ENCODE results near the gene ACR. TPM values are rescaled to one million over a fixed set of nuclear protein-coding genes. Genes with fewer than 3 reads are reported as not detected.

ACR gene
- total RNA-seq, 1 experiment from 2014 or later, result not detected

DNA sequence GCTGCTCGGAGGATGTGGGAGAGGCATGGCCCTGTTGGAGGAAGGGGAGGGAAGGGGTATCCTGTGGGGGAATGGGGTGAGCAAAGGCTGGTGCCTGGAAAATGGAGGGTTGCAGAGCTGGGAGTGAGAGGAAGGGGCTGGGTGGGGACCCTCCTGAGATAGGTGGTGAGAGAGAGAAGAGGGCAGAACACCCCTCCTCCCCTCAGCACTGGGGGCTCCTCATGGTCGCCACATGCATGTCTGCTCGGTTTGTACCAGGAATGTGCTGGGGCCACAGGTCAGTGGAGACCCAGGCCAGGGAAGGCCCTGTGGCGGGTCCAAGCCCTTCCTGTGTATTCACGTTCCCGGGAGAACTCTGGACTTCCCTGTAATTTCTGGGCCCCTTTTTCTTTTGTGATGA lies 27.8 kb upstream of the ACR start:
- no peaks in the 10 kb centered on the region for H3K9me3 ChIP-seq (replicated peaks)
- no peak overlapping the region for H3K4me3 ChIP-seq
- no peak for DNase-seq
- no peaks in the 10 kb centered on the region for H3K4me1 ChIP-seq
- peaks cover 20% of the 10 kb centered on the region for H3K27me3 ChIP-seq
- H3K36me3 ChIP-seq, result no peaks in the 10 kb centered on the region
- H3K27ac ChIP-seq, result no peak overlapping the region

DNA sequence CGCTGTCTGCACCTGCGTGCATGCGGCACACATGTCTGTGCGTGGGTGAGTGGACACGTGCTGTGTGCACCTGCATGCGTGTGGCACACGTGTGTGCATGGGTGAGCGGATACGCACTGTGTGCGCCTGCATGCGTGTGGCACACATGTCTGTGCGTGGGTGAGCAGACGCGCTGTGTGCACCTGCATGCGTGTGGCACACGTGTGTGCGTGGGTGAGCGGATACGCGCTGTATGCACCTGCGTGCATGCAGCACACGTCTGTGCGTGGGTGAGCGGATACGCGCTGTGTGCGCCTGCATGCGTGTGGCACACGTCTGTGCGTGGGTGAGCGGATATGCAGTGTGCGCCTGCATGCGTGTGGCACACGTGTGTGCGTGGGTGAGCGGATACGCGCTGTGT lies 27.1 kb upstream of the ACR start:
- Histone ChIP-seq H3K36me3 (no peaks in the 10 kb centered on the region), H3K27ac (no peak overlapping the region), H3K27me3 (peaks cover 20% of the 10 kb centered on the region), H3K4me3 (no peak overlapping the region), H3K4me1 (no peaks in the 10 kb centered on the region), H3K9me3 (replicated peaks) (no peaks in the 10 kb centered on the region)
- no peak for DNase-seq

DNA sequence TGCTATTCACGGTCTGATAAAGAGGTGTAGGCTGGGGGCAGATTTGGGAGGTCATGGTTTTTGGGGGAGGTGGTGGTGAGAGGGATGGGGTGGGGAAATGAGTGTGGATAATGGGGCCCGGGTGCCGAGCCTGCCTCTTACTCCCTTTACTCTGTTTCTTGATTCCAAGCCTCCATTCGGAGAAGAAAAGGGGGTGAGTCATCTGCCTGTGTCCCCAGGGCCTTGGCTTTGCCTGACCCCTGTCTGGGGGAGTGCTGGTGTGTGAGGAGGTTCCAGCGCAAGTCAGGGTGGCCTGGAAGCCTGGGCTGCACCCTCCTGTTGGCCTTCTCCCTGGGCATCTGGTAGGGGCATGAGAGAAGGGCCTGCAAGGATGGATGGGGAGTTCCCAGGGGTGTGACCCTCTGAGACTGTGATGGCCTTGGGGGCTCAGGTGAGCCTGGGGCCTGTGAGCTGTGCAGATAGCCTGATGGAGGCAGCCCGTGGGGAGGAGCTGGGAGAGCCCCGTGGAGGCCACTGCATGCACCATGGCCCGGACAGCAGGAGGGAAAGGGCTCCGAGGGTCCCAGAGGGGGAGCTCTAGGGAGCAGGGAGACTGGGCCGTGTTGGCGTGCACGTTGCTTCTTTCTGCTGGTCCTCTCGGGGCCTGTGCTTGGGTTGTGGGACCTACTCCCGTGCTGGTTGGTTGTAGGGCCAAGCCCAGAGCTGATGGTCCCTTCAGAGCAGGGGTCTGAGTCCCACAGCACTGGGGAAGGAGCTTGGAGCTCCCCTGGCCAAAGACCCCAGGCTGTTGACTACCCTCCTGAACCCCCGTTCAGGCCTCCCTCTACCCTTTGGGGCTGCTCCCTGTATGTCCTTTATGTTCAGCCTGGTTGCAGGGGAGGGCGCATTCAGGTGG lies 26.3 kb upstream of the ACR start:
- H3K4me1 ChIP-seq, result no peaks in the 10 kb centered on the region
- no peak overlapping the region for H3K4me3 ChIP-seq
- peaks cover 26% of the 10 kb centered on the region for H3K27me3 ChIP-seq
- no peak overlapping the region for H3K27ac ChIP-seq
- DNase-seq, result no peak
- no peaks in the 10 kb centered on the region for H3K36me3 ChIP-seq
- no peaks in the 10 kb centered on the region for H3K9me3 ChIP-seq (replicated peaks)

DNA sequence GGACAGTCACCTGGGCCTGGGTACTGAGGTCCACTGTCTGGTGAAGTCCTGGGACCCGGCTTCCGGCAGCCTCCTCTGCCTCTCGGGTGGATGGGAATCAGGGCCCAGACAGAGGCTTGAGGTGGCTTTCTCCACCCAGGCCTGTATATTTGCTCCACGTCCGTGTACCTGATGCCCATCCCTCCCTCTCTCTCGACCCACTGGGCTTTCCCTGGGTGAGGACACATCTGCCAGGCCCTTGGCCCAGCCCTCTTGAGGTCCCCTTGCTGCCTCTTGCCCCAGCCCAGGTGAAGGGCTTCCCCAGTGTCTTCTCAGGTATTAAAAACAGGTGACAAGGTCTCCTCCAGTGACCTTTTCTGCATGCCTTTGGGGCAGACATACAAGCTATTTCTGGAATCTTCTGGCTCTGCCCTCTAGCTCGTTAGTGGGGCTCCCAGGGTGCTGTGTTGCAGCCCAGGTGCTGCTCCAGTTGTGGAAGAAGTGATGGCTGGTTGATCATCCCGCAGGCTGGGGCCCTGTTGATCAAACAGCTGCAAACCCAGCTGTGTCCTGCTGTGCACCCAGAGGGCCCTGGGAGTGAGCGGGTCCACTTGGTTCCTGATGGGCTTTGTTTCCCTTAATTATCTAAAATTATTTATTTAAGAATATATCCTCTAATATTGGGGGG lies 25.5 kb upstream of the ACR start:
- no peaks in the 10 kb centered on the region for H3K4me1 ChIP-seq
- no peak for DNase-seq
- no peaks in the 10 kb centered on the region for H3K9me3 ChIP-seq (replicated peaks)
- H3K4me3 ChIP-seq, result no peak overlapping the region
- H3K27me3 ChIP-seq, result peaks cover 31% of the 10 kb centered on the region
- H3K27ac ChIP-seq, result no peak overlapping the region
- H3K36me3 ChIP-seq, result no peaks in the 10 kb centered on the region

DNA sequence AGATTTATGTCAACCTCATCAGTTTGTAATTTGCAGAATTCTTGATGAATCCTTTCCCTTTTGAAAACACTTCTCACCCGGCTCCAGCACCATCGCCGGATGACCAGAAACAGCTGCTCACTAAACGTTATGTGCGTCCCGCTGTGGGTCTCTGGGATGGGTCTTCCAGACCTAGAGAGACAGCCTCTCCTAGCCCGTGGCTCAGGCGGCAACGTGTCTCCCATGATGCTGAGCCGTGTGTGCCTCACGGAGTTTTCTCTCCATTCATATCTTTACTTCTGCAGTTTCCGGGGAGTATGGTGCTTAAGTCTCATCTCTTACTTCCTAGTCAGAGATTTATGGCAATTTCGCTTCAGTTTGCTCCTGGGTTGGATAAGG lies 25.0 kb upstream of the ACR start:
- Histone ChIP-seq H3K27ac (no peak overlapping the region), H3K36me3 (no peaks in the 10 kb centered on the region)
- no peak for DNase-seq

DNA sequence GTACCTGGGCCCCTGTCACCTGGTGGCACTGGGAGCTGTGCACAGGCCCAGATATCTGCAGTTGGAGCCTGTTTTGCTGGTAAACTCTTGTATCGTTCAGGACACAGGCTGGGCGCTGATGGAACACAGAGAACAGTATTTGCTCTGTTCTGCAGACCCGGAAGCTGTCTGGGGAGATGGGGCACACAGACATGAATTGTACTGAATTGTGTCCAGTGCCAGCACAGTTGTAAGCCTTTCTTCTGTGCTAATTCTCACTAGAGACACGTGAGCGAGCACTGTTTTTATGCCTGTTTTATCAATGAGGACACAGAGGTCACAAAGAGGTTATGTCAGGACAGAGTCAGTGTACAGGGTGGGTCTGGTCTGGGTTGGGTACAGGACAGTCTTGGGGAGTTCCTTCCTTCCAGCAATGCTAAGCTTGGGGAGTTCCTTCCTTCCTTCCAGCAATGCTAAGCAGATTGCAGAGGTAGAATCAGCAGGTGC lies 24.4 kb upstream of the ACR start:
- Histone ChIP-seq H3K4me3 (no peak overlapping the region), H3K9me3 (replicated peaks) (no peaks in the 10 kb centered on the region), H3K27ac (no peak overlapping the region), H3K4me1 (no peaks in the 10 kb centered on the region), H3K27me3 (peaks cover 34% of the 10 kb centered on the region), H3K36me3 (no peaks in the 10 kb centered on the region)
- DNase-seq, result no peak

More for the DNA sequence above, 25.0 kb upstream of the ACR start:
- peaks cover 34% of the 10 kb centered on the region for H3K27me3 ChIP-seq
- no peaks in the 10 kb centered on the region for H3K9me3 ChIP-seq (replicated peaks)
- no peak overlapping the region for H3K4me3 ChIP-seq
- no peaks in the 10 kb centered on the region for H3K4me1 ChIP-seq

DNA sequence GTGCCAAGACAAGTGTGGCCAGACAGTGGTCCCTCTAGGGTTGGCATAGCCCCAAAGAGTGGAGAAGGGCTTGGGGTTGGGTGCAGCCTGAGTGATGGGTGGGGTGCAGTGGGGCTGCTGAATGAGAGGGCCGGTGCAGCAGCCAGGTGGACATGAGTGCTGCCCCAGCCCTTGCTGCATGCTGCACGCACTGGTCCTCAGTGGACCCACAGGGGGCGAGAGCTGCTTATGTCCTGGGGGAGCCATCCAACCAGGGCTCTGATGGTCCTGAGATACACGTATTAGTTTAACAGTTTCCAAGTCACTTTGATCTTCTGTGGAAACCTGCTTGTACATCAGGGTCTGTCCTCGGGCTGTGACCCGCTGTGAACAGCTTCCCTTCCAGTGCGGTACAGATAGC lies 23.9 kb upstream of the ACR start:
- H3K4me1 ChIP-seq, result no peaks in the 10 kb centered on the region
- no peaks in the 10 kb centered on the region for H3K9me3 ChIP-seq (replicated peaks)
- peaks cover 34% of the 10 kb centered on the region for H3K27me3 ChIP-seq
- no peaks in the 10 kb centered on the region for H3K36me3 ChIP-seq
- H3K27ac ChIP-seq, result no peak overlapping the region
- no peak for DNase-seq
- H3K4me3 ChIP-seq, result no peak overlapping the region

DNA sequence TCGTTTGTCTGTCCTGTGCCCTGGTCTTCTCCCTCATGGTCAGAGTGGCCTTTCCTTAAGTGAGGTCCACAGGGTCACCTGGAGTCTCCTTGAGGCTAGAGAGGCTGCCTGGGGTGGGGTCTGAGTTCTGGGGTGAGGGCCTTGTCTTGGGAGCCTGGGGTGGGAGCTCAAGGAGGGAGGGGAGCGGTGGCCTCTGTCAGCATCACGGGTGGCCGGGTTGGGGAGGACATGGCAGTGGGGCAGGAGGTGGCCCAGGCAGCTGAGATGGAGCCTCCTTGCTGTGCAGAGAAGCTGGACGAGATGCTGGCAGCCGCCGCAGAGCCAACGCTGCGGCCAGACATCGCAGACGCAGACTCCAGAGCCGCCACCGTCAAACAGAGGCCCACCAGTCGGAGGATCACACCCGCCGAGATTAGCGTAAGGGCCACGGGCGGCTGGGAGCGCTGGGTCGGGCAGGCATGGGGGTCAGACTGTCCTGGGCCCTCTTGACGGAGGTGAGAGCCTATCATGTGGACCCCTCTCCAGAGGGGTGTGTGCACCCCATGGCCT lies 23.3 kb upstream of the ACR start:
- Histone ChIP-seq H3K4me1 (no peaks in the 10 kb centered on the region), H3K4me3 (no peak overlapping the region), H3K27ac (no peak overlapping the region), H3K27me3 (peaks cover 34% of the 10 kb centered on the region), H3K36me3 (no peaks in the 10 kb centered on the region), H3K9me3 (replicated peaks) (no peaks in the 10 kb centered on the region)
- DNase-seq, result no peak

DNA sequence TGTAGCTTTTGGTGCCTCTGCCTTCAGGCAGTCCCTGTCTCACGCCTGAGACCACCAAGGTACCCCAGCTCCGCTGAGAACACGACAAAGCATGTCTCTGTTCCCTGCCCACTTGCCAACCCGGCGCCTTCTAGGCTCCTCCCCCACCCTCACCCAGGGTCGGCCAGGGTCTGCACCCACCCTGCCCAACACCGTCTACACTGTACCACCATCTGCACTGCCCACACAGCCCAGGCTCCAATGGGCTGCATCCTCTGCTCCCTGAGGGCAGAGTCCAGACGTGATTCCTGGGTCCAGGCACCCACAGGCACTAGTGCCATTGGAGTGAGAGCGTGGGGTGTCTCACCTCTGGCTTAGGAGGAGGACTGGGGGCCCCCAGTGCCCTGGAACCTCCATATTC lies 22.8 kb upstream of the ACR start:
- no peak for DNase-seq
- Histone ChIP-seq H3K27me3 (peaks cover 34% of the 10 kb centered on the region), H3K4me1 (no peaks in the 10 kb centered on the region), H3K36me3 (no peaks in the 10 kb centered on the region), H3K4me3 (no peak overlapping the region), H3K9me3 (replicated peaks) (no peaks in the 10 kb centered on the region), H3K27ac (no peak overlapping the region)

DNA sequence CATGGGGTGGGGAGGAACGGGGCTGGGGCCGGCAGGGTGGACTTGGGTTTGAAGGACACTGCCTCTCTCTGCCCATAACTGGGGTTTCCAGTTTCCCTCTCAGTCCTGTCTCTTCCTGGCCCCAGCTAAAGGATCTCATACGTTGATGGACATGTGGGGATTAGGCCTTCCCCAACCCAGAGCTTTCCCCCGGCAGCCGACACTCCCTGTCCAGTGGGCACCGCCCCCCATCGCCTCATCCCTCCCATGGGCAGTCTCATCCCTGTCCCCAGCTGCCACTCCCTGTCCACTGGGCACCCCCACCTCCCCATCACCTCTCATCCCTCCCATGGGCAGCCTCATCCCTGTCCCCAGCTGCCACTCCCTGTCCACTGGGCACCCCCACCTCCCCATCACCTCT lies 22.2 kb upstream of the ACR start:
- no peaks in the 10 kb centered on the region for H3K36me3 ChIP-seq
- no peaks in the 10 kb centered on the region for H3K9me3 ChIP-seq (replicated peaks)
- no peak overlapping the region for H3K27ac ChIP-seq
- no peak overlapping the region for H3K4me3 ChIP-seq
- H3K4me1 ChIP-seq, result no peaks in the 10 kb centered on the region
- peaks cover 34% of the 10 kb centered on the region for H3K27me3 ChIP-seq
- no peak for DNase-seq

DNA sequence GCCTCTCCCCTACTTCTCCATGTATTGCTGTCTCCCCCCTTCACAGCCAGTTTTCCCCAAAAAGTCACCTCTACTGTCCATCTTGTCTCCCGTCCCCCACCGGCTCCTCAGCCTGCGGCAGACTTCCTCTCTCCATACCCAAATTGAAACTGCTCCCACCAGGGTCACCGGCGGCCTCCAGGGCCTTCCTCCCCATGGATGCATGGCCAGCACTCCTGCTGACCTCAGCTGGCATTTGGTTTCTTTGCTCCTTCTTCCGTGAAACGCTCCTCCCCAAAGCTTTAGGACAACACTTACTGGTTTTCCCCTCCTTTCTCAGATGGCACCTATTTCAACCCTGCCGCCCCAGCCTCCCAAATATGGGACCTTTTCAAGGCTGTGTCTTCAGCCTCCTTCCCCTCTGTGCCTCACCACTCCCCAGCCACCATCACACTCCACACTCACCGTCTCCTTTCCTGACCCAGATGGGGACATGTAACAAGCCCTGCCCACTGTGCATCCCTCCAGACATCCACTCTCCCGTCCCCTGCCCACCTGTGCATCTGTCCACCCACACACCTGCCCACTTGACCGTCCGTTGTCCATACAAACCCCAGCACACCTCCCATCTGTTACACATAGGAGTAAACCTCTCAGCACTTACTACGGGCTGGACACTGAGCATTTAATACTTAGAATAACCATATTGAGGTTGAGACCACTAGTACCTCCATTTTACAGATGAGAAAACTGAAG lies 21.5 kb upstream of the ACR start:
- Histone ChIP-seq H3K4me3 (no peak overlapping the region), H3K27ac (no peak overlapping the region), H3K36me3 (no peaks in the 10 kb centered on the region), H3K27me3 (peaks cover 34% of the 10 kb centered on the region), H3K9me3 (replicated peaks) (no peaks in the 10 kb centered on the region), H3K4me1 (no peaks in the 10 kb centered on the region)
- DNase-seq, result no peak

DNA sequence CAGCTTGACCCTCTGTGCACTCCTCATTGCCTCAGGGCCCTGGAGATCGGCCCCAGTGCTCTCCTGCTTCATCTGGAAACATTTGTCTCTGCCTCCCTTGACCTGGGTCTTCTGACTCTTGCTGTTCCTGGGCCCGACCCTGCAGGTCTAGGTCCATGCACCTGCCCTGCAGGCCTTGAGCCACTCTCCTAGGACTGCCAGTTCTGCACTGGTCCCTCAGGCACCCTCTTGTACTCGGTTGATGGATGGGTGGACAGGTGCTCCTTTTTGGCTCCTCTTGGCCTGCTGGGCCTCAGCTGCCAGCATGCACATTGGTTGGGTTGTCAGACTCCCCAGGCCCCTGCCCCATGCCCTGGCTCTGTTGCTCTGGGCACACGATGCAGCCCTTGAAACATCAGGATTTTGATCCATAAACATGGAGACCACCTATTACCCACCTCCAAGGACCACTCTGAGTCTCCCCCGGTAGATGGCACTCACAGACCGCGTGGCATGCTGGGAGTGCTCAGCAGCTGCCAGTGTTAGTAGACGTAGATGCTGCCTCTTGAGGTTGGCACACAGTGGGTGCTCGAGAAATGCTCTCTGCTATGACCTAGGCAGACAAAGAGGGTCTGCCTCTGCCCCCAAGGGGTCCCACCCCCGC lies 20.2 kb upstream of the ACR start:
- Histone ChIP-seq H3K9me3 (replicated peaks) (no peaks in the 10 kb centered on the region), H3K36me3 (no peaks in the 10 kb centered on the region), H3K27me3 (peaks cover 25% of the 10 kb centered on the region), H3K4me3 (no peak overlapping the region), H3K4me1 (no peaks in the 10 kb centered on the region), H3K27ac (no peak overlapping the region)
- peak; percentile 24 to 43 for DNase-seq

DNA sequence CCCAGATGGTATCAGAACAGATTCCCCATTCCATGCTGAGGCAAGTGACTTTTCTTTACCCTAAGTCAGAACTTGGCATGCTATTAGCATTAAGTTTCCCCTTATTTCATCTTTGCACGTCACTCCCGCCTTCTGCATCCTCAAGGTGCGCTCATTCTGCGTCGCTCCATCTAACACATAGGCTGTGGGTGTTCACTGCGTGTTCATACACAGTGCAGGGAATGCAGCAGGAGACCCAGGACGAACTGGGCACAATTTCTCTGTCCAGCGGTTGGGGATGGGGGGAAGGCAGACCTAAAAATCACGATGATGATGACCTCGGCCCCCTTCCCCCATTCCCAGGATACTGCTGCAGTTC lies 19.7 kb upstream of the ACR start:
- no peaks in the 10 kb centered on the region for H3K36me3 ChIP-seq
- no peak for DNase-seq
- H3K4me3 ChIP-seq, result no peak overlapping the region
- peaks cover 30% of the 10 kb centered on the region for H3K27me3 ChIP-seq
- H3K27ac ChIP-seq, result no peak overlapping the region
- H3K4me1 ChIP-seq, result no peaks in the 10 kb centered on the region
- no peaks in the 10 kb centered on the region for H3K9me3 ChIP-seq (replicated peaks)

DNA sequence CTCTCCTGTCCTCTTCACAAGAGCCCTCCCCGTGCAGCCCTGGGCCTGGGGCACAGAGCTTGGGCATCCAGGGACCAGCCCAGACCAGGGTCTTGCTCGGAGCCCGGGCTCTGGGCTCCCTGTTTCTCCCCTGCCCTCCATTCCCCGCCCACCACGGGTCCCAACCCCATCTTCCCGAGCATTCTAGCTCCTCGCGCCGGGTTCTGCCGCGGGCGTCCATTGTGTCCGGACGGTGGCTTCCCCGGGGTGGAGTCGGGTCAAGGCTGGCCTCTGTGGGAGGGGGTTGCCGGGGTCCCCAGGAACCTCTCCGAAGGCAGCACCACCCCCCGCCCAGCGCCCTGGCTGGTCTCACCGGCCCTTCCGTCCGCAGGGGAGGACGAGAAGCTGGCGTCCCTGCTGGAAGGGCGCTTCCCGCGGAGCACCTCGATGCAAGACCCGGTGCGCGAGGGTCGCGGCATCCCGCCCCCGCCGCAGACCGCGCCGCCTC lies 18.1 kb upstream of the ACR start:
- H3K4me1 ChIP-seq, result no peaks in the 10 kb centered on the region
- no peaks in the 10 kb centered on the region for H3K36me3 ChIP-seq
- H3K9me3 ChIP-seq (replicated peaks), result no peaks in the 10 kb centered on the region
- no peak for DNase-seq
- H3K27me3 ChIP-seq, result peaks cover 33% of the 10 kb centered on the region
- no peak overlapping the region for H3K27ac ChIP-seq
- H3K4me3 ChIP-seq, result no peak overlapping the region

All from SJCRH30 (cell line).